GM15510 (cell line): Measurements from ENCODE around the gene TNK1.

Source experiments
- POLR2A ChIP-seq: IDR thresholded peaks from 3 replicates; pipeline ENCODE4 v1.6.1; 2011; ENCODE audit warnings: borderline replicate concordance; ENCODE audit not compliant: insufficient read length; ENCODE audit errors: extremely low read depth

TNK1 gene

DNA sequence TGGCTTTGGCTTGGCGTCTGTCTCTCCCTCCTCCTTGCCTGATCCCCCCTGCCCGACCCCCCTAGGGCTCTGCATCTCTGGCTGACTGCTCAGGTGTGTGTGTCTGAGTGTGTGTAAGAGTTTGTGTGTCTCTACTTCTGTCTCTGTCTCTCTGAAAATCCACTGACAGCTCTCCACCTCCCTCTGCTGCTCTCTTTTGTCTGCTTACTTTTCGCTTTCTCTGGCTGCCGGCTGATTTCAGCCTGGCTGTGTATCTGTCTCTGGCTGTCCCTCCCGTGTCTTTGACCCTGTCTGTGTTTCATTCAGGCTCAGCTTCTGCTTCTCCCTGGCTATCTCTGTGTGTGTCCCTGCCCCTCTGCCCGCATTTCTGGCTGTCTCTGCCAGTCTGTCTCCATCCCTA is 35.4 kb downstream of the TNK1 start:
- TF ChIP-seq POLR2A, result no peak

DNA sequence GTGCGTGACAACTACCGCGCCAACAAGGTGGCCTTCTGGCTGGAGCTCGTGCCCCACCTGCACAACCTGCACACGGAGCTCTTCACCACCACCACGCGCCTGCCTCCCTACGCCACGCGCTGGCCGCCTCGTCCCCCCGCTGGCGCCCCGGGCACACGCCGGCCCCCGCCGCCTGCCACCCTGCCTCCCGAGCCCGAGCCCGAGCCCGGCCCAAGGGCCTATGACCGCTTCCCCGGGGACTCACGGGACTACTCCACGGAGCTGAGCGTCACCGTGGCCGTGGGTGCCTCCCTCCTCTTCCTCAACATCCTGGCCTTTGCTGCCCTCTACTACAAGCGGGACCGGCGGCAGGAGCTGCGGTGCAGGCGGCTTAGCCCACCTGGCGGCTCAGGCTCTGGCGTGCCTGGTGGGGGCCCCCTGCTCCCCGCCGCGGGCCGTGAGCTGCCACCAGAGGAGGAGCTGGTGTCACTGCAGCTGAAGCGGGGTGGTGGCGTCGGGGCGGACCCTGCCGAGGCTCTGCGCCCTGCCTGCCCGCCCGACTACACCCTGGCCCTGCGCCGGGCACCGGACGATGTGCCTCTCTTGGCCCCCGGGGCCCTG is 36.3 kb downstream of the TNK1 start:
- TF ChIP-seq POLR2A, result no peak

DNA sequence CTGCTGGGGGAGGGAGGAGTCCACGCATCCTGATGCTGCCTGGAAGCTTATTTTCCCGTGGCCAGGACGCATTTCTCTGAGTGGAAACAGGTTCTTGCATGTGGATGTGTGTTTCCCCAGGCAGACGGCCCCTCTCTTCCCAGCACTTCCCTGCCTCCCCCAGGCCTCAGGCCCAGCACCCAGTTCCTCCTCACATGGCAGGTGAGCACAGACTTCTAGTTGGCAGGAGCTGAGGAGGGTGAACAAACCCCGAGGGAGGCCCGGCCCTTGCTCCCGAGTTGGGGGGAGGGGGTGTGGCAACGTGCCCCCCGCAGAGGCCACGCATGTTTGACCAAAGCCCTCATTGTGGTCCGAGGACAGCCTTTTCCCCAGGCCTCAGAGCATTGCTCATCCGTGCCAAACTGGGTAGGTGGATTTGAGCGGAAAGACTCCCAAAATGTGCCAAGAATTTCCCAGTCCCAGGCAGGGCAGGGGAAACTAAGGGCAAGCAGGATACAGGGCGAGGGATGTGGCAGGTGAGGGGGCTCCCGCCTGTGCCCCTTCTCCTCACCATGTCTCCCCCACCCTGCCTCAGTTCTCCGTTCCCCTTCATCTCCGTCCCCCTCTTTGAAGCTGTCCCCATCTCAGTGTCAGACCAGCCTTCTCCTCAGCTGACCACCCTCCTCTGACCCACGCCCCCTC is 37.7 kb downstream of the TNK1 start:
- TF ChIP-seq POLR2A, result no peak

DNA sequence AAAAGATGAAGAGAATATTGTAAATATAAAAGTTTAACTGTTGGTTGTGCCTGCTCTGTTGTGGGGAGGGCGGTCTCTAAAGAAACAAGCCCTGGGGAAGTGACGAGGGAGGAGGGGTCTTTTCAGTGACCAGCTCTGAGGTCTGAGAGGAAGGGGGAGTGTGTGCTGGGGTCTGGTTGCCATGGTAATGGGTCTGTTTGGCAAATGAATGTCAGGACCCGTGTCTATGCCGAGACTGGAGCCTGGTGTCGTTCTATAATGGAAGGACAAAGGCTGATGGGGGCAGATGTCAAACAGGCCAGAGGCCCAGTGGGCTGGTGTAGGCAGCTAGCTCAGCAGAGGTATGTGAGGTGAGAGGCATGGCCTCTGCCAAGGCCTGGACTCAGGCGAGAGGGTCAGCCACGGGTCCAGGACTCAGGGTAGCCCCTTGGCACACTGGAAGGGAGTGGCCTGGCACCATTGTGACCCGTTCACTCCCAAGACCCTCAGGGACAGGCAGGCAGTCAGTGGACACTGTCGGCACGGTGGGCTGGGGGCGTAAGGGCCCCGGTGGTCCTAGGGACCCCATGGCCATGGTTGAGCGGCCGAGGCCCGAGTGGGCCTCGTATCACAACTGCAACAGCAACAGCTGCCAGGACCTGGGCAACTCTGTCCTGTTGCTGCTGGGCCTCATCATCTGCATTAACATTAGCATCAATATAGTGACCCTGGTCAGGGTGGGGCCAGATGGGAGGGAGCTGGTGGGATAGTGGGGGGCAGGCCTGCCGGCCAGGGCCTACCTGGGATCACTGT is 39.1 kb downstream of the TNK1 start, which contains the start of gene SPEM1:
TSS of gene SPEM1 (plus strand) at position 506 of the 792 bp plus-strand sequence. CDS start at position 567, 61 bp downstream.
- TF ChIP-seq POLR2A, result no peak

DNA sequence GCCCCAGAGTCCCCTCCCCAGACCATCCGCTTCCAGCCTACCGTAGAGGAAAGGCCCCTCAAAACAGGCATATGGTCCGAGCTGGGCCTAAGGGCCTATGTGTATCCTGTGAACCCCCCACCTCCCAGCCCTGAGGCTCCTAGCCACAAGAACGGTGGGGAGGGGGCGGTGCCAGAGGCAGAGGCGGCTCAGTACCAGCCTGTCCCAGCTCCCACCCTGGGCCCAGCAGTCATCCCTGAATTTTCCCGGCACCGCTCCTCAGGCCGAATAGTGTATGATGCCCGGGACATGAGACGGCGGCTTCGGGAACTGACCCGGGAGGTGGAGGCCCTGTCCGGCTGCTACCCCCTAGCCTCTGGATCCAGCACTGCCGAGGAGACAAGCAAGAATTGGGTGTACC is 40.3 kb downstream of the TNK1 start:
- TF ChIP-seq POLR2A, result no peak

DNA sequence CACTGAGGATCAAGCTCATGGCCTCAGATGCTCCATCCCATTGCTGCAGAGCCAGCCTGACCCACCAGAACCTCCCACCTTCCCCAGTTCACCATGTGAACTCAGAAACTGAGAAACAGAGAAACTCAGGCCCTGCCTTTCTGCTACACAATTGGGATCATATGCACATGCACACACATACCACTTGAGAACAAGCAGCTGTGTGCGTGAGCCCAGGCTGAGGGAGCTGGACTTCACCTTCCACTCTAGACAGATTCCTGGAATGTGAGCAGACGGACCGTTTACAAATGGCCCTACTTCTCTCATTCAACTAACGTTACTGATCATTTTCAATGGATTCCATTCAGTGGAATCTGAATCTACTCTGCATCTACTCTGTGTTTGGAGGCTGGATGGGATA is 42.8 kb downstream of the TNK1 start:
- no peak for TF ChIP-seq POLR2A

DNA sequence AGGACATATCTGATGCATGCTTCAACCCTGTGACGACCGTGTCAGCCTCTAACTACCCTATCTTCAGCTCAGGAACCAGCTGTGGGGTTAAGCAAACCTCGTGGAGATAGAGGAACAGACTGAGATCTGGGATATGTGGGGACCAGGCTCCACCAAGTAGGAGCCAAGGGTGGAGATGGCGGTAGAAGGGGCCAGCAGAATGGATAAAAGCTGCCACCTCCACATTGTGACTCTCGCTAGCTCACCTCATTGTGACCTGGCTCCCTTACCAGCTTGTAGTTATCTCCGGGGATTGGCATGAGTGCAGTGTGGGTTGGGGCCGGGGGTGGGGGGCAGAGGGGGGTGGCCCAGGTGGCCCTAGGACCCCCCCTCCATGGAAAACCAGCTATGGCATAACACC is 44.4 kb downstream of the TNK1 start, which contains the start of gene SPEM2:
TSS of gene SPEM2 (plus strand) at position 301 of the 400 bp plus-strand sequence. CDS start at position 374, 73 bp downstream.
- TF ChIP-seq POLR2A, result no peak

DNA sequence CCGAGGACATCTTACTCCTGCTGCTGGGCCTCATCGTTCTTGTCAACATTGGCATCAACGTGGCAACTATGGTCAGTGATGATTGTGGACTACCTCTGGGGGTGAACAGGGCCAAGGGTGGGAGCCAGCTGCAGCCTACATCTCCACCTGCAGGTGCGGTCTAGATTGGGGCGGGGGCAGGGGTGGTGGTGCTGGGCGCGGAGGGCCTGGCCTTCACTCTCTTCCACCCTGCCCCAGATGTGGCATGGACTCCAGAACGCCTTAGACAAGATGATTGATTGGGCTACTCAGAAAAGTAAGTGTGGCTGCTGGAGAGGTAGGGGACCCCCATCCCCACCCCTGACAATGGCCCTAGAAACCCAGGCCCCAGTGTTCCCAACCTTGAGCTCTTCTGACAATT is 44.9 kb downstream of the TNK1 start:
- no peak for TF ChIP-seq POLR2A

DNA sequence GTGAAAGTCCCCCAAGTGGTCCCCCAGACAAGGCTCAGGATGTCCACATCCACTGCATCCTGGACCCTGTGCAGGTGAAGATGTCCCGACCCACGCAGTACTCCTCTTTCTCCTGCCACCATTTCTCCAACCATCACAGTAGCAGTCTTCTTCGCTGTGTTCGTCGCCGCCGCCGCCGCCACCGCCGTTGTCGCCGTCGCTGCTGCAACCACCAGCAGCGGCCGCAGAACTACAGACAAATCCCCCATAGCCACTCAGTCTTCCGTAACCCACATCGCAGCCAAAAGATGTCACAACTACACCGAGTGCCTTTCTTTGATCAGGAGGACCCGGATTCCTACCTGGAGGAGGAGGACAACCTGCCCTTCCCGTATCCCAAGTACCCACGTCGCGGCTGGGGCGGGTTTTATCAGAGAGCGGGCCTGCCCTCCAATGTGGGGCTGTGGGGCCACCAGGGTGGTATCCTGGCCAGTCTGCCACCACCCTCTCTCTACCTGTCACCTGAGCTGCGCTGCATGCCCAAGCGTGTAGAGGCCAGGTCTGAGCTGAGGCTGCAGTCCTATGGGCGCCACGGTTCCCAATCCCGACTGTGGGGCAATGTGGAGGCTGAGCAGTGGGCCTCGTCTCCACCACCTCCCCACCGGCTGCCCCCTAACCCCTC is 45.4 kb downstream of the TNK1 start:
- TF ChIP-seq POLR2A, result no peak

DNA sequence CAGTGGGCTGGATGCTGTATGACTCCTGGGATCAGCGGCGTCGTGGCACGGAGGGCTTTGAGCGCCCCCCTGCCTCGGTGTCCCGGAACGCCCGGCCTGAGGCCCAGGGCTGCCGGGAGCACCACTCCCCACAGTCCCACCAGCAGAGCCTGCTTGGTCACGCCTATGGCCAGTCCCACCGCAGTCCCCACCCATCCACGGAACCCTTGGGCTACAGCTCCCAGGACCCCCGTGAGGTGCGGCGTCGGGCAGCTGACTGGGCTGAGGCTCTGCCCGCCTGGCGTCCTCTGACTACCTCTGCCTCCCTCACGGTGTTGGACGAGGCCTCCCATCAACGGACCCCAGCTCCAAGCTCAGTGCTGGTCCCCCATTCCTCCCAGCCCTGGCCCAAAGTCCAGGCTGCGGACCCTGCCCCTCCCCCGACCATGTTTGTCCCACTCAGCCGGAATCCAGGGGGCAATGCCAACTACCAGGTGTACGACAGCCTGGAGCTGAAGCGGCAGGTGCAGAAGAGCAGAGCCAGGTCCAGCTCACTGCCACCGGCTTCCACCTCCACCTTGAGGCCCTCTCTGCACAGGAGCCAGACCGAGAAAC is 46.1 kb downstream of the TNK1 start:
- no peak for TF ChIP-seq POLR2A

DNA sequence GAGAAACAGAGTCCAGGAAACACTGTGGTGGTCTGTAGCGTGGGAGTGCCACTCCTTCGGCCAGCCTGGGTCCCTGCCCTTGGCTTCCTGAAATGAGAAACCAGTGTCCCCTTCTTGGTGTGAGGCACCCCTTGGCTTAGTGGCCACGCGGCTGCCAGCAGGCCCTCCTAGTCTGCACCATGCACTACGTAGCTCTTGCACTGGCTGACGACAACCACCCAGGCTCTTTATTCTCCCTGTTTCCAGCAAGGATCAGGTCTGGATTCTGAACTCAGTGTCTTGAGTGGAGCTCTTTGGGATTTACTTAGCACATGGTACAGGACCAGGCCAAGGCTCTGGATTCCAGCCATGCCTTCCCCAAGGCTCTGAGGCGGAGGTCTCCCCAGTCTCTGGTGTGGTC is 46.7 kb downstream of the TNK1 start:
- no peak for TF ChIP-seq POLR2A

DNA sequence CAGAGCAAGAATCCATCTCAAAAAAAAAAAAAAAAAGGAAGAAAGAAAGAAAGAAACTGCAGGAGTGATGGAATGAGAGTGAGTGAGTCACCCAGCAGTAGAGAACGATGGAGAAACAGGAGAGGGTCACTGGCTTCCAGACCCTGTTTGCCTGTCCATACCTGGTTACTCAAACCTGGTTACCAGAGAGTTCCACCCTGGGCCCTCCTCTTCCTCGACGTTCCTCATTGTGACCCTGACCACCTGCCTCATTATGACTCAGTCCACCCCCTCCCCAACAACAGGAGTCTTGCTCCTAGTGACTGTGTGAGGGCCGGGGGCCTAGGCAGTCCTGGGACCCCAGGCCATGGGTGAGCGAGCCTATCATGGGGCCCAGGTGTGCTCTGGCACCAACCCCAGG is 47.7 kb downstream of the TNK1 start, which contains the start of gene SPEM3:
TSS of gene SPEM3 (plus strand) at position 301 of the 400 bp plus-strand sequence. CDS start at position 347, 46 bp downstream.
- no peak for TF ChIP-seq POLR2A

DNA sequence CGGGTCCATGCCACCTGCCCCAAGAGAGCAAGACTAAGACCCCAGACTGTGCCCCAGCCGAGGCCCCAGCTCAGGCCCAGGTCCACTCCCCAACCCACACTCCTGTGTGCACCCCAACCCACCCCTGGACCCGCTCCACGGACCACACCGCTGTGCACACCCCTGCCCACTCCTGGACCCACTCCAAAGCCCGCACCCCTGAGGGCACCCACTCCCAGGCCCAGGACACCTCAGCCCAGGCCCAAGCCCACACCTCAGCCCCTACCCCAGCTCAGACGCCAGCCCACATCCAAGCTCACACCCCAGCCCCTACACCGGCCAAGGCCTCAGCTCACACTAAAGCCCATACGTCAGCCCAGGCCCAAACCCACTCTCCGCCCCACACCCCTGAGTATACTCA is 48.8 kb downstream of the TNK1 start:
- TF ChIP-seq POLR2A, result no peak

DNA sequence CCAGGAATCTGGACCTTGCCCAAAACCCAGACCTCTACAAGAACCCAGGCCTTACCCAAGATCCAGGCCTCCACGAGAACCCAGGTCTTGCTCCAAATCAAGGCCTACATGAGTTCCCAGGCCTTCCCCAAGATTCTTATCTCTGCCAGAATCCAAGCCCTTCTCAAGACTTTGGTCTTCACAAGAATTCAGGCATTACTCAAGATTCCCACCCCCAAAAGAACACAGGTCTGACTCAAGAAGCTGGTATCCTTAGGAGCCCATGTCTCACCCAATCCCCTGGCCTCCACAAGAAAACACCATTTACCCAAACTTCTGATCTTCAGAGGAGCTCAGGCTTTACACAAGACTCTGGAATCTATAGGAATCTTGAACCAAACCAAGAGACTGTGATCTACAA is 50.3 kb downstream of the TNK1 start:
- no peak for TF ChIP-seq POLR2A

DNA sequence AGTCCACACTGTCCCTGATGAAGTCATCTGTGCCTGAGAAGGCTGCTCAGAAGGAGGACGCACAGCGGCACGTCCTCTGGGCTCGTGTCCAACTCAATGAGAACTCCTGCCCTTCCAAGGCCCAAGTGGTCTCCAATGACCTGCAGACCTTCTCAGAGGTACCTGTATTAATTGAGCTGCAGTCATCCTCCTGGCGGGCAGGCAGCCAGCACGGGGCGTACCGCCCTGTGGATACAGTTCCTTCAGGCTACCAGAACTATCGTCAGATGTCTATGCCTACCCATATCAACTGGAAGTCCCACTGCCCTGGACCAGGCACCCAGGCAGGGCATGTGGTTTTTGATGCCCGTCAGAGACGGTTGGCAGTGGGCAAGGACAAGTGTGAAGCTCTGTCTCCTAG is 51.4 kb downstream of the TNK1 start:
- no peak for TF ChIP-seq POLR2A
